IPS-20b (cell line): ENCODE data around the gene C17orf113.
"Not testable (repeated sequence)": the region's sequence is repeated elsewhere in the genome, so short reads cannot be mapped to it uniquely, and the experiment has no call there.

Experiments used
- H3K27ac ChIP-seq: one replicate; pipeline ENCODE4 v1.5.1; 2013; ENCODE audit warnings: low read length
- H3K27me3 ChIP-seq: 2 replicates; pipeline ENCODE4 v1.6.1; 2013; ENCODE audit warnings: mild to moderate bottlenecking, low read length, inconsistent platforms; ENCODE audit not compliant: insufficient read depth
- H3K36me3 ChIP-seq: 2 replicates; pipeline ENCODE4 v1.6.1; 2013; ENCODE audit warnings: low read depth, mild to moderate bottlenecking, inconsistent platforms, low read length, moderate library complexity; ENCODE audit not compliant: insufficient read depth
- H3K4me1 ChIP-seq: 2 replicates; pipeline ENCODE4 v1.6.1; 2013; ENCODE audit warnings: mild to moderate bottlenecking, control low read depth, inconsistent platforms, low read length, moderate library complexity; ENCODE audit not compliant: insufficient read depth
- H3K4me3 ChIP-seq: 2 replicates; pipeline ENCODE4 v1.5.1; 2013; ENCODE audit warnings: mild to moderate bottlenecking, low read length, inconsistent platforms
- H3K9ac ChIP-seq: 2 replicates; pipeline ENCODE4 v1.6.1; 2013; ENCODE audit warnings: low read depth, mild to moderate bottlenecking, inconsistent platforms, low read length, moderate library complexity
- H3K9me3 ChIP-seq: 2 replicates; pipeline ENCODE4 v1.6.1; 2013; ENCODE audit warnings: mild to moderate bottlenecking, low read depth, low read length, inconsistent platforms; ENCODE audit not compliant: insufficient read depth

Gene C17orf113

GRCh38 chr17:42018988-42019387, 31.4 kb downstream of the C17orf113 start:
- peaks cover 8% of the 10 kb centered on the region; the same call in 1 of the 2 replicates for H3K4me1 ChIP-seq
- no peaks in the 10 kb centered on the region for H3K9me3 ChIP-seq
- no peaks in the 10 kb centered on the region for H3K27me3 ChIP-seq
- H3K4me3 ChIP-seq: 0 out of 2 replicates have a peak overlapping the region, but pooled peaks have one; percentile 91
- H3K9ac ChIP-seq: no peak overlapping the region
- H3K36me3 ChIP-seq: peaks cover 33% of the 10 kb centered on the region
- no peak overlapping the region for H3K27ac ChIP-seq

GRCh38 chr17:42018339-42018738, 32.1 kb downstream of the C17orf113 start:
- Histone ChIP-seq H3K27me3 (no peaks in the 10 kb centered on the region), H3K36me3 (peaks cover 27% of the 10 kb centered on the region), H3K9me3 (no peaks in the 10 kb centered on the region), H3K27ac (peak overlapping the region; percentile 96), H3K4me3 (peak overlapping the region; percentile 91), H3K9ac (peak overlapping the region; percentile 98; the same call in 1 of the 2 replicates), H3K4me1 (peaks cover 10% of the 10 kb centered on the region; the same call in 1 of the 2 replicates)

GRCh38 chr17:42017866-42018200, 32.6 kb downstream of the C17orf113 start:
- Histone ChIP-seq H3K36me3 (peaks cover 22% of the 10 kb centered on the region), H3K27me3 (no peaks in the 10 kb centered on the region), H3K27ac (peak overlapping the region; percentile 96), H3K4me1 (peaks cover 15% of the 10 kb centered on the region; the same call in 1 of the 2 replicates), H3K9ac (peak overlapping the region; percentile 98; the same call in 1 of the 2 replicates), H3K4me3 (peak overlapping the region; percentile 91), H3K9me3 (no peaks in the 10 kb centered on the region)

GRCh38 chr17:42016941-42017865, 33.2 kb downstream of the C17orf113 start, which contains the start of gene DNAJC7:
DNAJC7 (minus strand) TSS chr17:42017439; CDS start chr17:42017416, 23 bp downstream.
- H3K4me3 ChIP-seq: peak within 1 kb of the TSS; percentile 91
- peak within 1 kb of the TSS; percentile 98 for H3K9ac ChIP-seq
- H3K27me3 ChIP-seq: no peaks in the 10 kb centered on the region
- peaks cover 19% of the 10 kb centered on the region; the same call in 1 of the 2 replicates for H3K4me1 ChIP-seq
- H3K36me3 ChIP-seq: peaks cover 16% of the 10 kb centered on the region
- no peaks in the 10 kb centered on the region for H3K9me3 ChIP-seq
- peak within 1 kb of the TSS; percentile 96 for H3K27ac ChIP-seq

- H3K27me3 ChIP-seq: no peaks in the 10 kb centered on the region
- H3K9ac ChIP-seq: peak overlapping the region; percentile 98
- H3K27ac ChIP-seq: peak overlapping the region; percentile 96
- peak overlapping the region; percentile 91 for H3K4me3 ChIP-seq
- no peaks in the 10 kb centered on the region for H3K9me3 ChIP-seq
- peaks cover 14% of the 10 kb centered on the region for H3K36me3 ChIP-seq
- H3K4me1 ChIP-seq: peaks cover 26% of the 10 kb centered on the region
These were observed 34.0 kb downstream of the C17orf113 start for GRCh38 chr17:42016411-42016831.

- Histone ChIP-seq H3K9ac (peak overlapping the region; percentile 63; the same call in 1 of the 2 replicates), H3K4me1 (peaks cover 29% of the 10 kb centered on the region), H3K27ac (peak overlapping the region; percentile 89), H3K4me3 (peak overlapping the region; percentile 17; the same call in 1 of the 2 replicates), H3K36me3 (peaks cover 13% of the 10 kb centered on the region; the same call in 1 of the 2 replicates)
- H3K27me3 ChIP-seq, H3K9me3 ChIP-seq: not testable (repeated sequence)
These were observed 36.7 kb downstream of the C17orf113 start for GRCh38 chr17:42013740-42014139.

- H3K9me3 ChIP-seq, H3K27me3 ChIP-seq: not testable (repeated sequence)
- peak overlapping the region; percentile 17; the same call in 1 of the 2 replicates for H3K4me3 ChIP-seq
- H3K27ac ChIP-seq: peak overlapping the region; percentile 89
- H3K36me3 ChIP-seq: peaks cover 13% of the 10 kb centered on the region; the same call in 1 of the 2 replicates
- peak overlapping the region; percentile 63; the same call in 1 of the 2 replicates for H3K9ac ChIP-seq
- peaks cover 29% of the 10 kb centered on the region for H3K4me1 ChIP-seq
These were observed 38.0 kb downstream of the C17orf113 start for GRCh38 chr17:42012363-42012762.

GRCh38 chr17:42010898-42011516, 39.4 kb downstream of the C17orf113 start:
- Histone ChIP-seq H3K36me3 (peaks cover 13% of the 10 kb centered on the region; the same call in 1 of the 2 replicates), H3K27me3 (no peaks in the 10 kb centered on the region), H3K9me3 (no peaks in the 10 kb centered on the region), H3K4me3 (no peak overlapping the region), H3K4me1 (peaks cover 27% of the 10 kb centered on the region), H3K27ac (peak overlapping the region; percentile 93), H3K9ac (peak overlapping the region; percentile 75; the same call in 1 of the 2 replicates)

- H3K4me3 ChIP-seq, H3K9ac ChIP-seq, H3K27ac ChIP-seq, H3K9me3 ChIP-seq, H3K27me3 ChIP-seq: not testable (repeated sequence)
- peaks cover 11% of the 10 kb centered on the region; the same call in 1 of the 2 replicates for H3K36me3 ChIP-seq
- H3K4me1 ChIP-seq: peaks cover 24% of the 10 kb centered on the region
These were observed 40.1 kb downstream of the C17orf113 start for GRCh38 chr17:42010266-42010680.

- H3K27ac ChIP-seq: peak overlapping the region; percentile 16
These were observed 41.2 kb downstream of the C17orf113 start for GRCh38 chr17:42009170-42009569.

GRCh38 chr17:42005166-42005565, 45.2 kb downstream of the C17orf113 start:
- Histone ChIP-seq H3K36me3 (peaks cover 42% of the 10 kb centered on the region), H3K4me1 (no peaks in the 10 kb centered on the region), H3K27me3 (no peaks in the 10 kb centered on the region), H3K9ac (no peak overlapping the region), H3K4me3 (no peak overlapping the region), H3K27ac (no peak overlapping the region), H3K9me3 (no peaks in the 10 kb centered on the region)

More at GRCh38 chr17:42009170-42009569, 41.2 kb downstream of the C17orf113 start:
- Histone ChIP-seq H3K36me3 (peaks cover 15% of the 10 kb centered on the region), H3K27me3 (no peaks in the 10 kb centered on the region), H3K9me3 (no peaks in the 10 kb centered on the region), H3K4me1 (peaks cover 24% of the 10 kb centered on the region), H3K4me3 (no peak overlapping the region), H3K9ac (peak overlapping the region; percentile 7; the same call in 1 of the 2 replicates)
